AG04449 (cell line): ENCODE measurements around the gene MEIS2.

Experiments
- CTCF ChIA-PET: fragments of 350-600 bp; formaldehyde crosslinking; extraction: SDS; loops from one replicate; lab custom pipeline; 2021; ENCODE audit warnings: antibody characterized with exemption; lab: Yijun Ruan, JAX
- POLR2A ChIA-PET: fragments of 400-600, 350-600 bp; formaldehyde crosslinking; extraction: SDS; loops from one replicate; lab custom pipeline; 2020; ENCODE audit warnings: antibody characterized with exemption, inconsistent platforms; lab: Yijun Ruan, JAX
- DNase-seq: peaks from one replicate; pipeline ENCODE4 v3.0.0-alpha.2; 2010; ENCODE audit warnings: low read depth, low spot score
- H3K4me3 ChIP-seq: 2 replicates; pipeline ENCODE4 v1.5.1; 2011; ENCODE audit warnings: low read depth, mild to moderate bottlenecking, control low read depth, low read length
- TF ChIP-seq, protein P1 (sequence below): IDR thresholded peaks from one replicate; pipeline ENCODE4 v1.5.1; 2011; ENCODE audit warnings: mild to moderate bottlenecking, moderate library complexity, low read length, control low read depth, inconsistent platforms; ENCODE audit not compliant: insufficient read depth; ENCODE audit errors: missing control alignments

The MEIS2 gene

DNA sequence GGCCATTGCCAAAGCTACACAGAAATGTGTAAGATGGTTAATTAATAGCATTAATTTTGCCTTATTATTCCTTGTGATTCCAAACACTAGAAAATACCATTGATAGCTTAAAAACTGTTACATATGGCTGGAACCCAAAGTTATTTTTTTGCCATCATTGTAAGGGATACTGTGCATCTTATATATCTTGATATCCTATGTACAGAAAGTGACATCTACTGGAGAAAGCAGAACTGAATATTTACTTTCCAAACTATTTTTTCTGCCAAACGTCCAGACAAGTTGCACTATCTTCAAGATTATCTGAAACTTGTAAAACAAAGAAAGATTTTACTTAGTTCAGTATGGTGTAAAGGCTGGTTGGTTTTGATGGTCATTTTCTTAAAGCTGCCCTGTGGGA lies 33.3 kb upstream of the MEIS2 start:
- no peak for DNase-seq
- ChIA-PET CTCF (interaction anchor here (0.5 to 5.1 kb wide), 50 partner anchors 10 to 1845 kb away, joined by 3 to 53 read pairs (median 4); no protein-coding TSS in a partner anchor), POLR2A (no interaction called here)
- no peak overlapping the region for H3K4me3 ChIP-seq
- TF ChIP-seq, protein P1, sequence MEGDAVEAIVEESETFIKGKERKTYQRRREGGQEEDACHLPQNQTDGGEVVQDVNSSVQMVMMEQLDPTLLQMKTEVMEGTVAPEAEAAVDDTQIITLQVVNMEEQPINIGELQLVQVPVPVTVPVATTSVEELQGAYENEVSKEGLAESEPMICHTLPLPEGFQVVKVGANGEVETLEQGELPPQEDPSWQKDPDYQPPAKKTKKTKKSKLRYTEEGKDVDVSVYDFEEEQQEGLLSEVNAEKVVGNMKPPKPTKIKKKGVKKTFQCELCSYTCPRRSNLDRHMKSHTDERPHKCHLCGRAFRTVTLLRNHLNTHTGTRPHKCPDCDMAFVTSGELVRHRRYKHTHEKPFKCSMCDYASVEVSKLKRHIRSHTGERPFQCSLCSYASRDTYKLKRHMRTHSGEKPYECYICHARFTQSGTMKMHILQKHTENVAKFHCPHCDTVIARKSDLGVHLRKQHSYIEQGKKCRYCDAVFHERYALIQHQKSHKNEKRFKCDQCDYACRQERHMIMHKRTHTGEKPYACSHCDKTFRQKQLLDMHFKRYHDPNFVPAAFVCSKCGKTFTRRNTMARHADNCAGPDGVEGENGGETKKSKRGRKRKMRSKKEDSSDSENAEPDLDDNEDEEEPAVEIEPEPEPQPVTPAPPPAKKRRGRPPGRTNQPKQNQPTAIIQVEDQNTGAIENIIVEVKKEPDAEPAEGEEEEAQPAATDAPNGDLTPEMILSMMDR = peak; percentile 34

DNA sequence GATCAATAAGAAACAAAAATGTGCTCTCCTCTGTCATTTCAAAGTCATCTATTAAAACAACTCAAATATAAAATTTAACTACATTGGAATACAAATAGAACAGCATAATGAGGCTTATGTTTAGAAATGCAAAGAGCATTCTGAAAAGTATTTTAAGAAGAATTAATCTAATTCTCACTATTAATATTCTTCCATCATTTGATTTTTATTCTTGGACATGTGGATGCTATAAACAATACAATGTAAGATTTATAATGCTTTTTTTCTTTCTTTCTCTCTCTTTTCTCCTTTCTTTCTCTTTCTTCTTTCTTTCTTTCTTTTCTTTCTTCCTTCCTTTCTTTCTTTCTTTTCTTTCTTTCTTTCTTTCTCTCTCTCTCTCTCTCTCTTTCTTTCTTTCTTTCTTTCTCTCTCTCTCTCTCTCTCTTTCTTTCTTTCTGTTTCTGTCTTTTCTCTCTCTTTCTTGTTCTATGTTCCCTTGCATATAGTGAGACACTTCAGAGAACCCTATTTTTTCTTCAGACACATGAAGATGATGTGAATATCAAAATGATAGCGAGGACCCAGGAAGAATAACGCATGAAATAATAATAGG lies 32.6 kb upstream of the MEIS2 start:
- ChIA-PET CTCF (interaction anchor here (0.6 to 5.1 kb wide), 35 partner anchors 9 to 1844 kb away, joined by 3 to 53 read pairs (median 4); no protein-coding TSS in a partner anchor), POLR2A (no interaction called here)
- TF ChIP-seq, protein P1 = no peak

DNA sequence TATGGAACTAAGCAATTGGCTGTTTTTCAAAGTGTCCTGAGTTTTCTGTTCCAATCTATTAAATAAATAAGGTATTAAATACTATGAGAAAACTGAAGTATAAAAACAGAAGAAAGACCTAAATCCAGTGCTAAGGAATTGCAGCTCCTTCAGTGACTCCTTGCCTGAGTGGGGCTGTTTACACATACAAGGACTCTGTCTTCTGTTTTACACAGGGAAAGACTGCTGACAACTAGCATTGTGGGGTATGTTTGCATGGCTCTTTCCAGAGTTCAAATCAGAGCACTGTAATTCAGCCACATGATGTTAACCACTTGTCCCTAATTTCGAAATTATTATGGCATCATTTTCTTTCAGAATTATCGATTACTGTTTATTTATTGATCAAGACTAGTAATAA lies 31.3 kb upstream of the MEIS2 start:
- H3K4me3 ChIP-seq = no peak overlapping the region
- DNase-seq = no peak
- TF ChIP-seq, protein P1 = no peak
- ChIA-PET POLR2A (no interaction called here), CTCF (interaction anchor here (1.3 to 5.1 kb wide), 4 partner anchors 16 to 631 kb away, joined by 4 to 39 read pairs (median 18); no protein-coding TSS in a partner anchor)

More for the DNA sequence above, 32.6 kb upstream of the MEIS2 start:
- DNase-seq = no peak
- no peak overlapping the region for H3K4me3 ChIP-seq

DNA sequence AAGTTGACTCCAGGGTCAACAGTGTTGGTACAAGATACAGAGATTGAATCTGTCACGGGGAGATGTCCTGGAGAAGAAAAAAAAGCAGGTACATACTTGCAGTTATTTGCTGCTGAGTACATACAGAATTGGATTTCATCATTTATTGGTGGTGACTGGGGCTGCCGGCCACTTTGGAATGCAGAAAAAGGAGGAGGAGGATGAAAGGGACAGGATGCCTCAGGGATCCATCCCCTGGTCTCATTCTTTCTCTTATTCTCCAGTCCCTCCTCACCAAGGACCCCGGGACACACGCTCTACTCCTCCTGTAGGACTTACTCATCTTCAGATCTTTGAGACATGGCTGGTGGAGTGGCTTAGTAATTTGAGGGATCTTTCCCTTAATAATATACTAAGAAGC lies 30.0 kb upstream of the MEIS2 start:
- no peak for DNase-seq
- CTCF ChIA-PET = interaction anchor here (0.9 to 1.7 kb wide), 2 partner anchors 9 to 24 kb away, joined by 3 to 4 read pairs; no protein-coding TSS in a partner anchor
- POLR2A ChIA-PET = no interaction called here
- TF ChIP-seq, protein P1 = no peak
- H3K4me3 ChIP-seq = no peak overlapping the region

DNA sequence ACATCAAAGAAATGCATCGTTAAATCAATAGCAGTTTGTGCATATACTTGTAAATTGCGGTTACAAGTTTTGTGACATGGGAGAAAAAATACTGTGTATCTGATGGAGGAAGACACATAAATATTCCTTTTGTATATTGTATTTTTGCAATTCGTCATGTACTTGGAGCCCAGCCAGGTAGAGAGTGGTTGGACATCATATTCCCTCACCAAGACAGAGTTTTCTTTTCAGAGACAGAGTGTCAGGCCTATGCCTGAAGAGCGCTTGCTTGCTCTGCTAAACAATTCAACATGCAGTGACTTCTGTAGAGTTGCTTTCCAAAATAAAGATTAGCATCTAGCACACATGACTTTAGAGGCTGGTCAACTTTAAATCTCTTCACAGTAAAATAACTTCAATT lies 24.8 kb upstream of the MEIS2 start:
- no peak for DNase-seq
- no peak overlapping the region for H3K4me3 ChIP-seq
- ChIA-PET CTCF (interaction anchor here (1.0 to 3.4 kb wide), 3 partner anchors 9 to 14 kb away, joined by 3 to 29 read pairs (median 4); no protein-coding TSS in a partner anchor), POLR2A (no interaction called here)
- TF ChIP-seq, protein P1 = no peak

DNA sequence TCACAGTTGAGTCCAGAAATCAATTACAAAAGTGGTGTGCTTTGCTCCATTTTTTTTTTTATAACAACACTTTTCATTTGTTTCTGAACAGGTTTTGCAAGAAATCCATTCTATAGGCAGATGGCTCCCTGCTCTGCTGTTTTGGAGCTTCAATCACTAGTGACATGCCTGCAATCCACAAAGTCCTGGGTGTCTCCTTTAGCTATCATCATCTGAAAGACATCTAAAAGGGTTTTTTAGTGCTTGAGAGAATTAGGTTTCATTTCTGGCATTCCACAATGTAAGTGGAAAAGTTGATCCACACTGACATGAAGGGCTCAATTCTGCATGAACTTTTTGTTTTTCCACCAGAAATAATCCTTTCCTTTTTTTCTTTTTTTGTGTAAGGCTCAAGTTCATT lies 24.0 kb upstream of the MEIS2 start:
- no peak overlapping the region for H3K4me3 ChIP-seq
- DNase-seq = no peak
- TF ChIP-seq, protein P1 = no peak
- ChIA-PET POLR2A (no interaction called here), CTCF (interaction anchor here (0.6 to 3.4 kb wide), 6 partner anchors 10 to 1373 kb away, joined by 3 to 29 read pairs (median 4); no protein-coding TSS in a partner anchor)
